MM.1S (cell line): ENCODE measurements around the gene ERC2.
A peak's percentile ranks its signal among the peaks of the same experiment; 100 is the strongest.

Experiments used
- DNase-seq: peaks from one replicate; pipeline ENCODE4 v3.0.0-alpha.2; 2015
- H2AFZ ChIP-seq: fragments of 300-600 bp; sonication (generic); 2 replicates; pipeline ENCODE4 v1.6.0; 2016; ENCODE audit warnings: antibody characterized with exemption, low read length
- H3F3A ChIP-seq: fragments of 300-600 bp; sonication (generic); 2 replicates; pipeline ENCODE4 v1.6.1; 2016; ENCODE audit warnings: mild to moderate bottlenecking, antibody characterized with exemption, low read length, moderate library complexity, mixed read lengths; ENCODE audit not compliant: insufficient read depth
- H3K27ac ChIP-seq: fragments of 300-600 bp; sonication (generic); 2 replicates; pipeline ENCODE4 v1.5.1; 2016; ENCODE audit warnings: mild to moderate bottlenecking, low read length
- H3K27me3 ChIP-seq: fragments of 300-600 bp; sonication (generic); replicated peaks from 2 replicates; pipeline ENCODE4 v1.6.0; 2016; ENCODE audit warnings: low read length; ENCODE audit not compliant: insufficient read depth
- H3K36me3 ChIP-seq: fragments of 300-600 bp; sonication (generic); replicated peaks from 2 replicates; pipeline ENCODE4 v1.6.1; 2016; ENCODE audit warnings: mild to moderate bottlenecking, low read length, mixed read lengths; ENCODE audit not compliant: insufficient read depth
- H3K4me1 ChIP-seq: fragments of 300-600 bp; sonication (generic); 2 replicates; pipeline ENCODE4 v1.6.1; 2016; ENCODE audit warnings: low read length, mixed read lengths
- H3K4me2 ChIP-seq: fragments of 300-600 bp; sonication (generic); 2 replicates; pipeline ENCODE4 v1.6.0; 2016; ENCODE audit warnings: low read depth, low read length
- H3K4me3 ChIP-seq: fragments of 300-600 bp; sonication (generic); 2 replicates; pipeline ENCODE4 v1.5.1; 2016; ENCODE audit warnings: low read length, mixed read lengths
- H3K79me2 ChIP-seq: fragments of 300-600 bp; sonication (generic); 2 replicates; pipeline ENCODE4 v1.6.1; 2016; ENCODE audit warnings: mixed run types, low read length, mixed read lengths
- H3K9ac ChIP-seq: fragments of 300-600 bp; sonication (generic); 2 replicates; pipeline ENCODE4 v1.6.1; 2016; ENCODE audit warnings: low read length, mixed read lengths
- H3K9me2 ChIP-seq: fragments of 300-600 bp; sonication (generic); replicated peaks from 2 replicates; pipeline ENCODE4 v1.6.1; 2016; ENCODE audit warnings: mild to moderate bottlenecking, low read length, mixed read lengths; ENCODE audit not compliant: insufficient read depth
- H3K9me3 ChIP-seq: fragments of 300-600 bp; sonication (generic); replicated peaks from 2 replicates; pipeline ENCODE4 v1.6.1; 2016; ENCODE audit warnings: mild to moderate bottlenecking, low read length, mixed read lengths; ENCODE audit not compliant: insufficient read depth
- H4K20me1 ChIP-seq: fragments of 300-600 bp; sonication (generic); 2 replicates; pipeline ENCODE4 v1.6.1; 2016; ENCODE audit warnings: mild to moderate bottlenecking, low read length, moderate library complexity, mixed read lengths; ENCODE audit not compliant: insufficient read depth
- EZH2 ChIP-seq: fragments of 300-600 bp; sonication (generic); optimal IDR thresholded peaks from 2 replicates; pipeline ENCODE3; 2017; ENCODE audit warnings: low read depth, mild to moderate bottlenecking, antibody characterized with exemption, low read length, mixed read lengths
- EZH2phosphoT487 ChIP-seq: fragments of 300-600 bp; sonication (generic); IDR thresholded peaks from 2 replicates; pipeline ENCODE4 v1.6.1; 2018; ENCODE audit warnings: antibody characterized with exemption, low read length
- TF ChIP-seq, protein P1 (sequence below): fragments of 300-600 bp; sonication (generic); IDR thresholded peaks from 2 replicates; pipeline ENCODE4 v1.5.1; 2016; ENCODE audit warnings: antibody characterized with exemption, low read length, mixed read lengths

ERC2 gene

DNA sequence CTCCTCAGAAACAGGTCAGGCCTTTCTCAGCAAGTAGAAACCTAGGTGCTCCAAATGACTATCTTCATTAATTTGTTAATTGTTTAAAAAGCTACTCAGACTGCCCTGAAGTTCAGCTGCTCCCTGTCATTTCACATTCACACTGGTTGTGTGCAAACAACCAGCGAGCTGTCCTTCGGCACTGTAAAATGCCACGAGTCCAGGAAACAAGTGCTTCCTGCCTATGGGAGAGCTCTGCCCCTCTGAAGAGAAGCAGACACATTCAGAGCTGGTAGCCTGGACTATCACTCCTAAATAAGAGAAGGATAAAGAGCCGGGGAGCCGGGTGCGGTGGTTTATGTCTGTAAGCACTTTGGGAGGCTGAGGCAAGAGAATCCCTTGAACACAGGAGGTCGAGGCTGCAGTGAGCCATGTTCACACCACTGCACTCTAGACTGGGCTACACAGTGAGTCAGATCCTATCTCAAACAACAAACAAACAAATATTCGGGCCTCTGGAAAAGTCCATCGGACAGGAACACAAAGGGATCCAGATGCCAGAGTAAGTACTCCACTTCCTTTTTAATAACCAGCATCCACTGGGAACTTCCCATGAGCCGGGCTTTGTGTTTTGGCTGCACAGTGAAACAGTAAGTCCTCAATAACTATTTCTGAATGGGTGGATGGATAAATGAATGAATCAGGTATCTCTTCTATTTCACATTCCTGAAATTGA is 866.7 kb downstream of the ERC2 start:
- TF ChIP-seq EZH2 (no peak), EZH2phosphoT487 (no peak)
- TF ChIP-seq, protein P1, sequence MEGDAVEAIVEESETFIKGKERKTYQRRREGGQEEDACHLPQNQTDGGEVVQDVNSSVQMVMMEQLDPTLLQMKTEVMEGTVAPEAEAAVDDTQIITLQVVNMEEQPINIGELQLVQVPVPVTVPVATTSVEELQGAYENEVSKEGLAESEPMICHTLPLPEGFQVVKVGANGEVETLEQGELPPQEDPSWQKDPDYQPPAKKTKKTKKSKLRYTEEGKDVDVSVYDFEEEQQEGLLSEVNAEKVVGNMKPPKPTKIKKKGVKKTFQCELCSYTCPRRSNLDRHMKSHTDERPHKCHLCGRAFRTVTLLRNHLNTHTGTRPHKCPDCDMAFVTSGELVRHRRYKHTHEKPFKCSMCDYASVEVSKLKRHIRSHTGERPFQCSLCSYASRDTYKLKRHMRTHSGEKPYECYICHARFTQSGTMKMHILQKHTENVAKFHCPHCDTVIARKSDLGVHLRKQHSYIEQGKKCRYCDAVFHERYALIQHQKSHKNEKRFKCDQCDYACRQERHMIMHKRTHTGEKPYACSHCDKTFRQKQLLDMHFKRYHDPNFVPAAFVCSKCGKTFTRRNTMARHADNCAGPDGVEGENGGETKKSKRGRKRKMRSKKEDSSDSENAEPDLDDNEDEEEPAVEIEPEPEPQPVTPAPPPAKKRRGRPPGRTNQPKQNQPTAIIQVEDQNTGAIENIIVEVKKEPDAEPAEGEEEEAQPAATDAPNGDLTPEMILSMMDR = no peak

GRCh38 chr3:55598224-55598623 is 870.0 kb downstream of the ERC2 start:
- Histone ChIP-seq H3K79me2 (no peaks in the 10 kb centered on the region), H2AFZ (no peak overlapping the region), H3K4me2 (no peak overlapping the region), H3K9me3 (no peaks in the 10 kb centered on the region), H3K4me3 (no peak overlapping the region), H3K27ac (no peak overlapping the region), H3K27me3 (no peaks in the 10 kb centered on the region), H3K9ac (no peak overlapping the region), H3K9me2 (no peaks in the 10 kb centered on the region), H3K4me1 (no peaks in the 10 kb centered on the region), H3K36me3 (no peaks in the 10 kb centered on the region), H3F3A (no peaks in the 10 kb centered on the region), H4K20me1 (no peaks in the 10 kb centered on the region)
- no peak for TF ChIP-seq EZH2phosphoT487
- no peak for TF ChIP-seq EZH2
- TF ChIP-seq, protein P1 = no peak
- no peak for DNase-seq

More for the DNA sequence above, 866.7 kb downstream of the ERC2 start:
- Histone ChIP-seq H3K4me3 (no peak overlapping the region), H3K9me3 (no peaks in the 10 kb centered on the region), H4K20me1 (no peaks in the 10 kb centered on the region), H3K27ac (no peak overlapping the region), H2AFZ (no peak overlapping the region), H3K9me2 (no peaks in the 10 kb centered on the region), H3K79me2 (no peaks in the 10 kb centered on the region), H3F3A (no peaks in the 10 kb centered on the region), H3K4me2 (no peak overlapping the region), H3K9ac (no peak overlapping the region), H3K27me3 (no peaks in the 10 kb centered on the region), H3K36me3 (no peaks in the 10 kb centered on the region), H3K4me1 (no peaks in the 10 kb centered on the region)
- peak; percentile 3 for DNase-seq

- Histone ChIP-seq H3K4me1 (no peaks in the 10 kb centered on the region), H3K27me3 (no peaks in the 10 kb centered on the region), H3K27ac (no peak overlapping the region), H3K4me3 (no peak overlapping the region), H3K79me2 (no peaks in the 10 kb centered on the region), H3K9me2 (no peaks in the 10 kb centered on the region), H3K9ac (no peak overlapping the region), H3K36me3 (no peaks in the 10 kb centered on the region), H3K4me2 (no peak overlapping the region), H4K20me1 (no peaks in the 10 kb centered on the region), H2AFZ (no peak overlapping the region), H3K9me3 (no peaks in the 10 kb centered on the region), H3F3A (no peaks in the 10 kb centered on the region)
- TF ChIP-seq, protein P1 = no peak
- TF ChIP-seq EZH2 = no peak
- TF ChIP-seq EZH2phosphoT487 = no peak
- no peak for DNase-seq
Measured at GRCh38 chr3:55597641-55598040, 870.6 kb downstream of the ERC2 start.
